DND-41 (cell line): ENCODE data around the gene ASIC2.

Experiments
- CTCF ChIP-seq: IDR thresholded peaks from 2 replicates; pipeline ENCODE4 v1.5.1; 2012; ENCODE audit warnings: borderline replicate concordance, low read length, moderate library complexity, mild to moderate bottlenecking; ENCODE audit not compliant: poor library complexity, severe bottlenecking; ENCODE audit errors: extremely low read depth
- EZH2 ChIP-seq: IDR thresholded peaks from 3 replicates; pipeline ENCODE4 v1.6.1; 2012; ENCODE audit warnings: borderline replicate concordance, low read depth, mild to moderate bottlenecking, moderate library complexity, low read length, inconsistent platforms; ENCODE audit not compliant: severe bottlenecking

DNA sequence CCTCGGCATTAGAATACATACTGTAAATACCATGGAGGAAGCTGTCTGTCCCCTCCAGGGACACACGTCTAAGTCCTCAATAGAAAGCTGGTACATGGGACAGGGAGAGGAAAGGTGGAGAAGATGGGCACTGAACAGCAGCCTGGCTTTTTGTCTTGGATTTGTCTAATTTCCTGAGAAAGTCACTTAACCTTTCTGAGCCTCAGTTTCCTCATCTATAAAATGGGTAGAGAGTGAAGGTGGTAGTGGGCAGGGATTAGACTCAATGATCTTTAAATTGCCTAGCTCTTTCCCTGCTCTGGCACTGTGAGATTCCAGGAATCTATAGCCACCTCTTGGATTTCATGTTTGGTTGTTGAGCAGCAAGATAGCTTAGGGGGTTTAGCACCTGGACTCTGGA, 96.2 kb downstream of the ASIC2 start:
- no peak for TF ChIP-seq CTCF
- no peak for TF ChIP-seq EZH2
